ENCODE results near the gene C12orf76. TPM values are rescaled to one million over a fixed set of nuclear protein-coding genes. Genes with fewer than 3 reads are reported as not detected.
"Not testable (repeated sequence)": the region's sequence is repeated elsewhere in the genome, so short reads cannot be mapped to it uniquely, and the experiment has no call there.

C12orf76 gene
- total RNA-seq, 4 donors from 2014 or later, result 7.9 to 16.2 (median 10.6) TPM

- TF ChIP-seq POLR2AphosphoS5 (IDR thresholded peaks at IDR 0.05), result no peak
- TF ChIP-seq EP300 (IDR thresholded peaks at IDR 0.05), result no peak
- no peak for TF ChIP-seq CTCF (IDR thresholded peaks at IDR 0.05)
- TF ChIP-seq POLR2A (IDR thresholded peaks at IDR 0.05), result no peak
- Histone ChIP-seq H3K27ac (no peak overlapping the region), H3K27me3 (no peaks in the 10 kb centered on the region), H3K36me3 (peaks cover 74% of the 10 kb centered on the region), H3K4me3 (no peak overlapping the region), H3K4me1 (peaks cover 19% of the 10 kb centered on the region), H3K9me3 (no peaks in the 10 kb centered on the region)
- WGBS, result 76% methylated on average over 5 of the region's 5 CpGs
- no peak for DNase-seq (ENCODE audit: low spot score in 2 of 2)
Measured at GRCh38 chr12:110023059-110023980, 25.0 kb downstream of the C12orf76 start.

- no peaks in the 10 kb centered on the region for H3K9me3 ChIP-seq
- H3K27ac ChIP-seq, result no peak overlapping the region
- no peak overlapping the region for H3K4me3 ChIP-seq
- 77% methylated on average over 4 of the region's 4 CpGs for WGBS
- no peaks in the 10 kb centered on the region for H3K27me3 ChIP-seq
- TF ChIP-seq EP300 (IDR thresholded peaks at IDR 0.05) (no peak), CTCF (IDR thresholded peaks at IDR 0.05) (no peak), POLR2A (IDR thresholded peaks at IDR 0.05) (no peak), POLR2AphosphoS5 (IDR thresholded peaks at IDR 0.05) (no peak)
- peaks cover 19% of the 10 kb centered on the region for H3K4me1 ChIP-seq
- DNase-seq (ENCODE audit: low spot score in 2 of 2), result no peak
- H3K36me3 ChIP-seq, result peaks cover 73% of the 10 kb centered on the region
Measured at GRCh38 chr12:110020956-110021355, 27.4 kb downstream of the C12orf76 start.

- no peak for DNase-seq (ENCODE audit: low spot score in 2 of 2)
- Histone ChIP-seq H3K36me3 (peaks cover 77% of the 10 kb centered on the region), H3K9me3 (no peaks in the 10 kb centered on the region), H3K27ac (no peak overlapping the region), H3K4me3 (no peak overlapping the region), H3K27me3 (no peaks in the 10 kb centered on the region), H3K4me1 (no peaks in the 10 kb centered on the region)
- TF ChIP-seq POLR2AphosphoS5 (IDR thresholded peaks at IDR 0.05), result no peak
- no peak for TF ChIP-seq EP300 (IDR thresholded peaks at IDR 0.05)
- no peak for TF ChIP-seq CTCF (IDR thresholded peaks at IDR 0.05)
- TF ChIP-seq POLR2A (IDR thresholded peaks at IDR 0.05), result no peak
- WGBS, result 78% methylated on average over 2 of the region's 2 CpGs
Measured at GRCh38 chr12:110015132-110015531, 33.2 kb downstream of the C12orf76 start.

GRCh38 chr12:110012659-110013058, 35.7 kb downstream of the C12orf76 start:
- no peaks in the 10 kb centered on the region for H3K4me1 ChIP-seq
- H3K36me3 ChIP-seq, result peaks cover 55% of the 10 kb centered on the region
- WGBS, result 85% methylated on average over 4 of the region's 4 CpGs

GRCh38 chr12:110012137-110012536, 36.2 kb downstream of the C12orf76 start:
- Histone ChIP-seq H3K27me3 (no peaks in the 10 kb centered on the region), H3K4me3 (no peak overlapping the region), H3K9me3 (no peaks in the 10 kb centered on the region), H3K4me1 (no peaks in the 10 kb centered on the region), H3K27ac (no peak overlapping the region), H3K36me3 (peaks cover 50% of the 10 kb centered on the region)
- no peak for TF ChIP-seq EP300 (IDR thresholded peaks at IDR 0.05)
- DNase-seq (ENCODE audit: low spot score in 2 of 2), result no peak
- WGBS, result 77% methylated on average over 6 of the region's 6 CpGs

More at GRCh38 chr12:110012659-110013058, 35.7 kb downstream of the C12orf76 start:
- DNase-seq (ENCODE audit: low spot score in 2 of 2), result no peak
- TF ChIP-seq EP300 (IDR thresholded peaks at IDR 0.05), result no peak
- TF ChIP-seq POLR2AphosphoS5 (IDR thresholded peaks at IDR 0.05), result no peak
- Histone ChIP-seq H3K4me3 (no peak overlapping the region), H3K27ac (no peak overlapping the region), H3K27me3 (no peaks in the 10 kb centered on the region), H3K9me3 (no peaks in the 10 kb centered on the region)

GRCh38 chr12:110010853-110011723, 37.2 kb downstream of the C12orf76 start:
- DNase-seq (ENCODE audit: low spot score in 2 of 2), result no peak
- Histone ChIP-seq H3K9me3 (no peaks in the 10 kb centered on the region), H3K4me3 (no peak overlapping the region), H3K4me1 (no peaks in the 10 kb centered on the region), H3K27ac (no peak overlapping the region), H3K27me3 (no peaks in the 10 kb centered on the region), H3K36me3 (peaks cover 39% of the 10 kb centered on the region)
- TF ChIP-seq EP300 (IDR thresholded peaks at IDR 0.05), result no peak
- no peak for TF ChIP-seq POLR2A (IDR thresholded peaks at IDR 0.05)
- TF ChIP-seq POLR2AphosphoS5 (IDR thresholded peaks at IDR 0.05), result no peak
- TF ChIP-seq CTCF (IDR thresholded peaks at IDR 0.05), result no peak
- WGBS, result 97% methylated on average over 13 of the region's 13 CpGs

- not testable (repeated sequence) for H3K4me3 ChIP-seq; H3K27me3 ChIP-seq; H3K27ac ChIP-seq; H3K4me1 ChIP-seq; H3K9me3 ChIP-seq; DNase-seq (ENCODE audit: low spot score in 2 of 2)
- 95% methylated on average over 14 of the region's 15 CpGs for WGBS
- peaks cover 18% of the 10 kb centered on the region for H3K36me3 ChIP-seq
Measured at GRCh38 chr12:110008681-110009398, 39.5 kb downstream of the C12orf76 start.

All from suprapubic skin (tissue), 4 donors.